ENCODE data around the gene GPALPP1.

GRCh38 chr13:45049478-45049877 lies 60.1 kb downstream of the GPALPP1 start:
- no peak for TF ChIP-seq CTCF (conservative IDR thresholded peaks at IDR 0.05; ENCODE audit: low read depth, low read length)
- no peak for TF ChIP-seq EZH2 (IDR thresholded peaks at IDR 0.05; ENCODE audit: low read length, unreplicated experiment)

Data from PC-3 (cell line).